ENCODE results near the gene C4orf50.
"Not testable (repeated sequence)": the region's sequence is repeated elsewhere in the genome, so short reads cannot be mapped to it uniquely, and the experiment has no call there.

The C4orf50 gene

GRCh38 chr4:5996641-5997040 is 21.6 kb downstream of the C4orf50 start:
- TF ChIP-seq CTCF (IDR thresholded peaks at IDR 0.05; ENCODE audit: insufficient read depth, low read length, poor library complexity, severe bottlenecking) (no peak), EZH2phosphoT487 (conservative IDR thresholded peaks at IDR 0.05; ENCODE audit: low read length) (no peak)
- Histone ChIP-seq H3K4me2 (ENCODE audit: low read depth, low read length, poor library complexity, severe bottlenecking) (no peak overlapping the region), H3K79me2 (ENCODE audit: insufficient read depth, low read length) (no peaks in the 10 kb centered on the region), H3K27ac (ENCODE audit: low read depth, low read length) (no peak overlapping the region), H3F3A (ENCODE audit: insufficient read depth) (no peaks in the 10 kb centered on the region), H3K27me3 (ENCODE audit: low read length) (no peaks in the 10 kb centered on the region), H3K4me3 (ENCODE audit: insufficient read depth, low read length, poor library complexity, severe bottlenecking) (no peak overlapping the region), H2AFZ (ENCODE audit: low read depth, low read length, severe bottlenecking) (no peak overlapping the region), H3K9ac (ENCODE audit: low read length) (no peak overlapping the region), H3K36me3 (ENCODE audit: low read length) (no peaks in the 10 kb centered on the region), H4K20me1 (ENCODE audit: low read depth, low read length) (no peaks in the 10 kb centered on the region), H3K9me3 (ENCODE audit: insufficient read depth, low read length) (no peaks in the 10 kb centered on the region), H3K9me2 (replicated peaks; ENCODE audit: insufficient read depth, low read length) (no peaks in the 10 kb centered on the region)

- Histone ChIP-seq H3K9ac (ENCODE audit: low read length) (no peak overlapping the region), H3K36me3 (ENCODE audit: low read length) (no peaks in the 10 kb centered on the region), H3K9me3 (ENCODE audit: insufficient read depth, low read length) (no peaks in the 10 kb centered on the region), H2AFZ (ENCODE audit: low read depth, low read length, severe bottlenecking) (no peak overlapping the region), H3K27me3 (ENCODE audit: low read length) (no peaks in the 10 kb centered on the region), H3F3A (ENCODE audit: insufficient read depth) (no peaks in the 10 kb centered on the region), H3K79me2 (ENCODE audit: insufficient read depth, low read length) (no peaks in the 10 kb centered on the region), H3K4me2 (ENCODE audit: low read depth, low read length, poor library complexity, severe bottlenecking) (no peak overlapping the region), H3K4me3 (ENCODE audit: insufficient read depth, low read length, poor library complexity, severe bottlenecking) (no peak overlapping the region), H3K9me2 (replicated peaks; ENCODE audit: insufficient read depth, low read length) (no peaks in the 10 kb centered on the region), H3K27ac (ENCODE audit: low read depth, low read length) (no peak overlapping the region), H4K20me1 (ENCODE audit: low read depth, low read length) (no peaks in the 10 kb centered on the region)
- no peak for TF ChIP-seq EZH2phosphoT487 (conservative IDR thresholded peaks at IDR 0.05; ENCODE audit: low read length)
- no peak for TF ChIP-seq CTCF (IDR thresholded peaks at IDR 0.05; ENCODE audit: insufficient read depth, low read length, poor library complexity, severe bottlenecking)
Observed at GRCh38 chr4:5995901-5996623, 22.2 kb downstream of the C4orf50 start.

GRCh38 chr4:5993876-5994811 is 24.1 kb downstream of the C4orf50 start:
- Histone ChIP-seq H2AFZ (ENCODE audit: low read depth, low read length, severe bottlenecking) (no peak overlapping the region), H3K79me2 (ENCODE audit: insufficient read depth, low read length) (no peaks in the 10 kb centered on the region), H3K9me2 (replicated peaks; ENCODE audit: insufficient read depth, low read length) (no peaks in the 10 kb centered on the region), H3K4me3 (ENCODE audit: insufficient read depth, low read length, poor library complexity, severe bottlenecking) (no peak overlapping the region), H4K20me1 (ENCODE audit: low read depth, low read length) (no peaks in the 10 kb centered on the region), H3K27ac (ENCODE audit: low read depth, low read length) (no peak overlapping the region), H3K27me3 (ENCODE audit: low read length) (no peaks in the 10 kb centered on the region), H3K9ac (ENCODE audit: low read length) (no peak overlapping the region), H3K9me3 (ENCODE audit: insufficient read depth, low read length) (no peaks in the 10 kb centered on the region), H3F3A (ENCODE audit: insufficient read depth) (no peaks in the 10 kb centered on the region), H3K4me2 (ENCODE audit: low read depth, low read length, poor library complexity, severe bottlenecking) (no peak overlapping the region), H3K36me3 (ENCODE audit: low read length) (no peaks in the 10 kb centered on the region)
- TF ChIP-seq EZH2phosphoT487 (conservative IDR thresholded peaks at IDR 0.05; ENCODE audit: low read length), result no peak
- TF ChIP-seq CTCF (IDR thresholded peaks at IDR 0.05; ENCODE audit: insufficient read depth, low read length, poor library complexity, severe bottlenecking), result no peak

- not testable (repeated sequence) for H3K4me3 ChIP-seq (ENCODE audit: insufficient read depth, low read length, poor library complexity, severe bottlenecking)
Observed at GRCh38 chr4:5993346-5993745, 24.9 kb downstream of the C4orf50 start.

More at GRCh38 chr4:5993346-5993745, 24.9 kb downstream of the C4orf50 start:
- H3K36me3 ChIP-seq (ENCODE audit: low read length); H3K4me2 ChIP-seq (ENCODE audit: low read depth, low read length, poor library complexity, severe bottlenecking); H3K9me2 ChIP-seq (replicated peaks; ENCODE audit: insufficient read depth, low read length); H3K27ac ChIP-seq (ENCODE audit: low read depth, low read length); H3K27me3 ChIP-seq (ENCODE audit: low read length); H4K20me1 ChIP-seq (ENCODE audit: low read depth, low read length); H3K9ac ChIP-seq (ENCODE audit: low read length); H2AFZ ChIP-seq (ENCODE audit: low read depth, low read length, severe bottlenecking); H3K79me2 ChIP-seq (ENCODE audit: insufficient read depth, low read length); H3K9me3 ChIP-seq (ENCODE audit: insufficient read depth, low read length); H3F3A ChIP-seq (ENCODE audit: insufficient read depth): not testable (repeated sequence)

Data from SU-DHL-6 (cell line).